Epithelial cell of esophagus (primary cell): ENCODE data around the gene CXCR6.

Source experiments
- DNase-seq: peaks from one replicate; pipeline ENCODE4 v3.0.0; 2010; ENCODE audit warnings: low read depth
- H3K4me3 ChIP-seq: 2 replicates; pipeline ENCODE4 v1.5.1; 2011; ENCODE audit warnings: mild to moderate bottlenecking, low read length, control low read depth
- TF ChIP-seq, protein P1 (sequence below): IDR thresholded peaks from 2 replicates; pipeline ENCODE4 v1.5.1; 2011; ENCODE audit warnings: low read depth, mild to moderate bottlenecking, low read length, control low read depth, inconsistent platforms; ENCODE audit not compliant: insufficient read depth; ENCODE audit errors: missing control alignments

CXCR6 gene

GRCh38 chr3:45952456-45952855, 9.2 kb downstream of the CXCR6 start:
- TF ChIP-seq, protein P1, sequence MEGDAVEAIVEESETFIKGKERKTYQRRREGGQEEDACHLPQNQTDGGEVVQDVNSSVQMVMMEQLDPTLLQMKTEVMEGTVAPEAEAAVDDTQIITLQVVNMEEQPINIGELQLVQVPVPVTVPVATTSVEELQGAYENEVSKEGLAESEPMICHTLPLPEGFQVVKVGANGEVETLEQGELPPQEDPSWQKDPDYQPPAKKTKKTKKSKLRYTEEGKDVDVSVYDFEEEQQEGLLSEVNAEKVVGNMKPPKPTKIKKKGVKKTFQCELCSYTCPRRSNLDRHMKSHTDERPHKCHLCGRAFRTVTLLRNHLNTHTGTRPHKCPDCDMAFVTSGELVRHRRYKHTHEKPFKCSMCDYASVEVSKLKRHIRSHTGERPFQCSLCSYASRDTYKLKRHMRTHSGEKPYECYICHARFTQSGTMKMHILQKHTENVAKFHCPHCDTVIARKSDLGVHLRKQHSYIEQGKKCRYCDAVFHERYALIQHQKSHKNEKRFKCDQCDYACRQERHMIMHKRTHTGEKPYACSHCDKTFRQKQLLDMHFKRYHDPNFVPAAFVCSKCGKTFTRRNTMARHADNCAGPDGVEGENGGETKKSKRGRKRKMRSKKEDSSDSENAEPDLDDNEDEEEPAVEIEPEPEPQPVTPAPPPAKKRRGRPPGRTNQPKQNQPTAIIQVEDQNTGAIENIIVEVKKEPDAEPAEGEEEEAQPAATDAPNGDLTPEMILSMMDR, result no peak
- DNase-seq, result no peak
- H3K4me3 ChIP-seq, result no peak overlapping the region

DNA sequence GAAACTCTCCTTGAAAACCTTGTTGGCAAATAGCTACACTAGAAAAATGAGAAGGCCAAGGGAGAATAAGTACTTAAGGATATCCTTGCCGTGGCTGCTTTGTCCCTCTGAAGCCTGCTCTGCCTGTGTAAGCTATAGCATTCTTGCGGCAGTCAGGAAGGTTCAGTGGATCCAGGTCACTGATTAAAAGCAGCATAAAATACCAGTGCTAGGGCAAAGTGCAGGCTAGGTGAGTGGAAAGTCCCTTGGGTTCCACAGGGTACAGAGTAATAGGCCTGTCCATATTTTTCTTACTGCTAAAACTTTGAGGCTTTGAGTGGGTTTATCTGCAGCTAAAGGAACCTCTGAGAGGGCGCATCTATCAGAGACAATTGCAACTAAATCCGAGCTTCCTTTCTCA, 10.3 kb downstream of the CXCR6 start:
- no peak for DNase-seq
- TF ChIP-seq, protein P1, result no peak
- no peak overlapping the region for H3K4me3 ChIP-seq

DNA sequence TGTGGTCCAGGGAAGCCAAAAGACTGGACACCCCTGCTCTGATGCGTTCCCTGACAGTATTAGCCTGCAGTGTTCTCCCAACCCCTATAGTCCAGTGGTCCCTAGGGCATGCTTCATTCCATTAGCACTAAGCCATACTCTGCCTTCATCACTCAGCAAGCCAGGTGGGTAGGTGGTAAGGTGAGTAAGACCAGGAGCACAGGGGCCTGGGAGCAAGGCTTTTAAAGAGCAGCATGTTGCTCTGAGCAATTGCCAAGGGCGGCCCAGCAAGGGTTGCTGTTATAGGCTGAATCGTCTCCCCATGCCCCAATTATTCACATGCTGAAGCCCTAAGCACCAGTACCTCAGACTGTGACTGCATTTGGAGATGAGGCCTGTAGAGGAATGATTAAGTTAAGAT, 11.0 kb downstream of the CXCR6 start:
- no peak overlapping the region for H3K4me3 ChIP-seq
- no peak for DNase-seq
- TF ChIP-seq, protein P1, result no peak

GRCh38 chr3:45955017-45955647, 11.9 kb downstream of the CXCR6 start:
- no peak for DNase-seq
- no peak overlapping the region for H3K4me3 ChIP-seq
- TF ChIP-seq, protein P1, result no peak

DNA sequence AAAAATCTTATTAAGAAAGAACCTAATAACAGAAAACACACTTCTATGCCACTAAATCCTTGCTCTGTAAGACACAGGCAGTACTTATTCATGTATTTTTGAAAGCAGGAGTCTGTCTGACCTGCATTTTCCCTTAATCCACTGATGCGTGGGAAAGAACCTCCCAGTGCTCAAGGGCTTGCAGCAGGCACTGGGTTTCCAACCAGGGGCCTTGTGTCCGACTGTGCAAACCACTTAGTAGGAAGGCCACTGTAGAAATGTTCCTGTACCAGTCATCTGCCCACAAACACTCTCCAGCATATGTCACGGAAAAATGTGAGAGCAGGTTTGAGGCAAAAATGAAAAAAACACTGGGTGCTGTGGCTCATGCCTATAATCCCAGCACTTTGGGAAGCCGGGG, 12.4 kb downstream of the CXCR6 start:
- TF ChIP-seq, protein P1, result no peak
- H3K4me3 ChIP-seq, result no peak overlapping the region
- no peak for DNase-seq

DNA sequence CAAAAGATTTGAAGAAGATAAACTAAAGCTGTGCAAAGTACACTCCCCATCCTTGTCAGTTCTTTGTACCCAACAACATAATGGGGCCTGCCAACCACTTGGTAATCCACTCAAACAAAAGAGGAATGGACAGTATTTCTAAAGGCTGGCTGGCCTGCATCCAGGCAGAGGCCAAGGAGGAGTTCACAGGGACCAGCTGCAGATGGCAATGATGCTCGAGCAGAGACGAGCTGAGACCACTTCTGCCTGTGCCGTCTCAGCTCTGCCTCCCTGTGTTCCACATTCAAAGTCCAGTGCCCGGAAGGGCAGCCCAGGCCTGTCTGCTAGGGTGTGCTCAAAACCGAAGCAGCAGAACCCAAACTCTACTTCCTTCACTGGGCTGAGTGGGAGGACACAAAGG, 14.3 kb downstream of the CXCR6 start:
- H3K4me3 ChIP-seq, result no peak overlapping the region
- no peak for DNase-seq
- TF ChIP-seq, protein P1, result no peak

GRCh38 chr3:45958321-45958791, 15.1 kb downstream of the CXCR6 start:
- DNase-seq, result no peak
- no peak overlapping the region for H3K4me3 ChIP-seq
- TF ChIP-seq, protein P1, result no peak
